Breast epithelium (tissue), 4 donors: ENCODE results near the gene CACNA2D1. TPM values are rescaled to one million over a fixed set of nuclear protein-coding genes. Genes with fewer than 3 reads are reported as not detected.

ENCODE experiments used
- DNase-seq, 2 donors: peaks; one replicate each; pipeline ENCODE4 v3.0.0-alpha.2; 2019; ENCODE audit warnings: low spot score in 2 of 2
- H3K27ac ChIP-seq, 2 donors: fragments of 200-600 bp; sonication (generic) in 1 of 2; one replicate each; pipeline ENCODE4 v1.5.1; 2016 to 2019; ENCODE audit warnings: mild to moderate bottlenecking in 1 of 2
- H3K27me3 ChIP-seq, 2 donors: fragments of 200-600 bp; sonication (generic) in 1 of 2; one replicate each; pipeline versions ENCODE4 v1.5.1 to v1.6.0; 2017 to 2019; ENCODE audit warnings: control low read depth in 1 of 2, mild to moderate bottlenecking in 1 of 2
- H3K36me3 ChIP-seq: fragments of 200-600 bp; one replicate; pipeline ENCODE4 v1.5.1; 2019
- H3K4me1 ChIP-seq, 2 donors: fragments of 200-600 bp; sonication (generic); one replicate each; pipeline ENCODE4 v1.5.1; 2016 to 2019; ENCODE audit warnings: control low read depth in 1 of 2
- H3K4me3 ChIP-seq, 3 donors: fragments of 200-600 bp; sonication (generic); 1 replicate in 2 of 3; 2 replicates in 1 of 3; pipeline ENCODE4 v1.5.1; 2016 to 2019; ENCODE audit warnings: mild to moderate bottlenecking in 3 of 3, moderate library complexity in 2 of 3
- H3K9me3 ChIP-seq, 2 donors: fragments of 200-600 bp; sonication (generic) in 1 of 2; one replicate each; pipeline ENCODE4 v1.5.1; 2016 to 2019; ENCODE audit warnings: control low read depth in 1 of 2
- CTCF ChIP-seq, 3 donors: fragments of 450-650 bp; IDR thresholded peaks; one replicate each; pipeline ENCODE4 v1.5.1; 2016 to 2017; ENCODE audit warnings: antibody characterized with exemption in 3 of 3, mild to moderate bottlenecking in 3 of 3, moderate library complexity in 3 of 3
- POLR2A ChIP-seq: fragments of 450-650 bp; IDR thresholded peaks from one replicate; pipeline ENCODE4 v1.6.1; 2016; ENCODE audit warnings: antibody characterized with exemption, mild to moderate bottlenecking, moderate library complexity
- POLR2AphosphoS5 ChIP-seq, 3 donors: sonication (generic); formaldehyde crosslinking; IDR thresholded peaks; one replicate each; pipeline ENCODE4 v1.6.1; 2017; ENCODE audit warnings: antibody characterized with exemption in 3 of 3
- intact Hi-C: fragments of 100-400 bp; cut with DNase I; formaldehyde crosslinking; loops from one replicate; pipeline ENCODE4 v1.15.1; 2023; ENCODE audit warnings: low total_unique reads
- total RNA-seq, 3 donors: library from RNA; depleted of rRNA; stranded (reverse); fragments of >200 nt; gene quantifications; one replicate each; pipeline ENCODE4 v1.1.0, GENCODE V29; 2016

The CACNA2D1 gene
- total RNA-seq, 3 donors from 2014 or later, result 10.2 to 79.4 (median 16.0) TPM

GRCh38 chr7:82081644-82082224 is 361.8 kb downstream of the CACNA2D1 start:
- Histone ChIP-seq H3K4me1 (no peaks in the 10 kb centered on the region), H3K36me3 (no peaks in the 10 kb centered on the region), H3K27me3 (no peaks in the 10 kb centered on the region), H3K4me3 (no peak overlapping the region), H3K9me3 (no peaks in the 10 kb centered on the region), H3K27ac (no peak overlapping the region)
- TF ChIP-seq POLR2A (no peak), POLR2AphosphoS5 (IDR thresholded peaks at IDR 0.05) (no peak), CTCF (IDR thresholded peaks at IDR 0.05) (no peak)
- intact Hi-C loops, result no loop called here
- no peak for DNase-seq

GRCh38 chr7:82080254-82080927 is 363.2 kb downstream of the CACNA2D1 start:
- intact Hi-C loops, result no loop called here
- H3K4me1 ChIP-seq, result no peaks in the 10 kb centered on the region
- no peak overlapping the region for H3K27ac ChIP-seq
- TF ChIP-seq POLR2A (no peak), CTCF (IDR thresholded peaks at IDR 0.05) (no peak)
- no peak overlapping the region for H3K4me3 ChIP-seq
- no peak for DNase-seq
- no peaks in the 10 kb centered on the region for H3K27me3 ChIP-seq
- no peaks in the 10 kb centered on the region for H3K9me3 ChIP-seq
- H3K36me3 ChIP-seq, result no peaks in the 10 kb centered on the region

DNA sequence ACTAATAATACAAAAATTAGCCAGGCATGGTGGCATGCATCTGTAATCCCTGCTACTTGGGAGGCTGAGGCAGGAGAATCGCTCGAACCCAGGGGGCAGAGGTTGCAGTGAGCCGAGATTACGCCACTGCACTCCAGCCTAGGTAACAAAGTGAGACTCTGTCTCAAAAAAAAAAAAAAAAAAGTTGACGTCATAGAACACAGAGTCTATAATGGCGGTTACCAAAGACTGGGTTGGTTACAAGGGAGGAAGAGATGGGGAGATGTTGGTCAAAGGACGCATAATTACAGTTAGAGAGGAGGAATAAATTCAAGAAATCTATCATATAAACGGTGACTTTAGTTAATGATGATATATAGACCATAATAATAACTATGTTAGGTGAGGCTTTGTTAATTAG is 364.1 kb downstream of the CACNA2D1 start:
- Histone ChIP-seq H3K4me1 (no peaks in the 10 kb centered on the region), H3K36me3 (no peaks in the 10 kb centered on the region), H3K9me3 (no peaks in the 10 kb centered on the region), H3K27me3 (no peaks in the 10 kb centered on the region), H3K27ac (no peak overlapping the region), H3K4me3 (no peak overlapping the region)
- DNase-seq, result no peak
- intact Hi-C loops, result no loop called here
- TF ChIP-seq POLR2AphosphoS5 (IDR thresholded peaks at IDR 0.05) (no peak), CTCF (IDR thresholded peaks at IDR 0.05) (no peak), POLR2A (no peak)

DNA sequence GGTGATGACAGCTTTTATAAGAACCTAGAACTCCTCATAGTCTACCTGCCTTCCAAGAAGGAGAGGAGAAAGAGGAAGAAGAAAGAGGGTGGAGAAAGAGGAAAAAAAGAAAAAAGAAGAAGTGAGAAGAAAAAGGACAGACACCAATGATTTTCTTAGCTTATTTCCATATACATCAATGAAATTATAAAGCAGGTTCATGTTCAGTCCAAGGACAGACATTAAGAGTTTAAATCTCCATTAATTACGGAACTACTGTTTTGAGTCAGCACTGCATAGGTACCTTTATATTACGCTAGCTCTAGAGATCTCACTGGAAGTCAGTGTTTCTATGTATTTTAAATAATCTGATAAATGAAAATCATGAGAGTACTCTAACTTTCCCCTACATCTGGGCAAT is 364.8 kb downstream of the CACNA2D1 start:
- Histone ChIP-seq H3K36me3 (no peaks in the 10 kb centered on the region), H3K4me3 (no peak overlapping the region), H3K27ac (no peak overlapping the region), H3K4me1 (no peaks in the 10 kb centered on the region), H3K9me3 (no peaks in the 10 kb centered on the region), H3K27me3 (no peaks in the 10 kb centered on the region)
- DNase-seq, result no peak
- intact Hi-C loops, result no loop called here
- TF ChIP-seq CTCF (IDR thresholded peaks at IDR 0.05), result no peak
- no peak for TF ChIP-seq POLR2A
- no peak for TF ChIP-seq POLR2AphosphoS5 (IDR thresholded peaks at IDR 0.05)

- Histone ChIP-seq H3K27me3 (no peaks in the 10 kb centered on the region), H3K4me3 (no peak overlapping the region), H3K27ac (no peak overlapping the region), H3K9me3 (no peaks in the 10 kb centered on the region), H3K36me3 (no peaks in the 10 kb centered on the region), H3K4me1 (no peaks in the 10 kb centered on the region)
- DNase-seq, result no peak
- intact Hi-C loops, result no loop called here
- TF ChIP-seq CTCF (IDR thresholded peaks at IDR 0.05), result no peak
- no peak for TF ChIP-seq POLR2A
Observed at GRCh38 chr7:82071468-82071867, 372.1 kb downstream of the CACNA2D1 start.
